Measurements from ENCODE around the gene TMEM220. TPM values are rescaled to one million over a fixed set of nuclear protein-coding genes. Genes with fewer than 3 reads are reported as not detected.

The TMEM220 gene
- total and polyA plus RNA-seq, 4 donors, result 2.8 to 13.8 (median 7.1) TPM

DNA sequence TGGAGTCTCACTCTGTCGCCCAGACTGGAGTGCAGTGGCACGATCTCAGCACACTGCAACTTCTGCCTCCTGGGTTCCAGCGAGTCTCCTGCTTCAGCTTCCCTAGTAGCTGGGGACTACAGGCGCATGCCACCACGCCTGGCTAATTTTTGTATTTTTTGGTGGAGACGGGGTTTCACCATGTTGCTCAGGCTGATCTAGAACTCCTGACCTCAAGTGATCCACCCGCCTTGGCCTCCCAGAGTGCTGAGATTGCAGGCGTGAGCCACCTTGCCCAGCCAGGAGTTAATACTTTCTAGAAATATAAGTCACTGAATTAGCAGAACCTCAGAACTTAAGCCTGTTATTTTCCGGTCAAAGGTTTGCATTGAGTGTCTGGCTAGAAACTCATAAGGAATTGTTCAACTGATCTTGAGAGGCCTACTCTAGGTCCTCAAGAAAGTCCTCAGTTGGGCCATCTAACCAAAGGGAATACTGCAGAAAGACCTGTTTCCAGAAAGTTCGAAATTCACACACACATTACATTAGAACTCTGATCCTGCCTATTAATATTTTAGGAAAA is 1.4 kb downstream of the TMEM220 start:
- WGBS, 2 donors, result 94% methylated on average over 10 of the region's 10 CpGs
- Histone ChIP-seq H3K4me3 (no peak overlapping the region), H3K36me3 (ENCODE audit: control insufficient read depth in 4 of 4, insufficient read depth in 4 of 4, low read length in 4 of 4) (peaks cover 2 to 15% (median 4%) of the 10 kb centered on the region in 4 donors), H3K27ac (ENCODE audit: low read depth in 1 of 2, low read length in 1 of 2) (no peak overlapping the region), H3K4me1 (ENCODE audit: control insufficient read depth in 5 of 5, insufficient read depth in 5 of 5, low read length in 5 of 5) (peaks cover 0 to 9% (median 0%) of the 10 kb centered on the region in 5 donors), H3K27me3 (ENCODE audit: control insufficient read depth in 3 of 3, insufficient read depth in 3 of 3, low read length in 2 of 3) (no peaks in the 10 kb centered on the region), H3K9me3 (ENCODE audit: control insufficient read depth in 4 of 4, insufficient read depth in 3 of 4, low read length in 3 of 4) (no peaks in the 10 kb centered on the region), H3K9ac (ENCODE audit: insufficient read depth in 1 of 2, low read length in 2 of 2) (no peak overlapping the region)
- no peak for ATAC-seq (ENCODE audit: insufficient read depth, low FRiP score)
- TF ChIP-seq, protein P1, sequence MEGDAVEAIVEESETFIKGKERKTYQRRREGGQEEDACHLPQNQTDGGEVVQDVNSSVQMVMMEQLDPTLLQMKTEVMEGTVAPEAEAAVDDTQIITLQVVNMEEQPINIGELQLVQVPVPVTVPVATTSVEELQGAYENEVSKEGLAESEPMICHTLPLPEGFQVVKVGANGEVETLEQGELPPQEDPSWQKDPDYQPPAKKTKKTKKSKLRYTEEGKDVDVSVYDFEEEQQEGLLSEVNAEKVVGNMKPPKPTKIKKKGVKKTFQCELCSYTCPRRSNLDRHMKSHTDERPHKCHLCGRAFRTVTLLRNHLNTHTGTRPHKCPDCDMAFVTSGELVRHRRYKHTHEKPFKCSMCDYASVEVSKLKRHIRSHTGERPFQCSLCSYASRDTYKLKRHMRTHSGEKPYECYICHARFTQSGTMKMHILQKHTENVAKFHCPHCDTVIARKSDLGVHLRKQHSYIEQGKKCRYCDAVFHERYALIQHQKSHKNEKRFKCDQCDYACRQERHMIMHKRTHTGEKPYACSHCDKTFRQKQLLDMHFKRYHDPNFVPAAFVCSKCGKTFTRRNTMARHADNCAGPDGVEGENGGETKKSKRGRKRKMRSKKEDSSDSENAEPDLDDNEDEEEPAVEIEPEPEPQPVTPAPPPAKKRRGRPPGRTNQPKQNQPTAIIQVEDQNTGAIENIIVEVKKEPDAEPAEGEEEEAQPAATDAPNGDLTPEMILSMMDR (IDR thresholded peaks at IDR 0.05; ENCODE audit: control extremely low read depth, extremely low read depth), result no peak
- no peak for DNase-seq

DNA sequence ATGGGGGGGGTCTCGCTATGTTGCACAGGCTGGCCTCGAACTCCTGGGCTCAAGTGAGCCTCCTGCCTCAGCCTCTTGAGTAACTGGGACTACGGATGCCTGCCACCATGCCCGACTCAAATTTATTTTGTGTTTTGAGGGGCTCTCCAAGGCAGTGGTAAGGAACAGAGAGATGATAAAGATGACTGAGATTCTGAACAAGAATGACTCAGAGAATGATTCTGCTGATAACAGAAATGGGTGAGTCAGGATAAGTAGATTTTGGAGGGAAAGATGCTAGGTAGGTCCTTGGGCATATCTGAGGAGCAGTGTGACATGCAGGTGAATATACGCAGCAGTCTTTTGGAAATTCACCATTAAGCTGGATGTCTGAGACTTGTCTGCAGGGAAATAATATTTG is 2.6 kb downstream of the TMEM220 start:
- 82 to 89% methylated on average over 5 of the region's 5 CpGs for WGBS, 2 donors
- no peak overlapping the region for H3K4me3 ChIP-seq
- DNase-seq (no peak), ATAC-seq (ENCODE audit: insufficient read depth, low FRiP score) (no peak)
- H3K27me3 ChIP-seq (ENCODE audit: control insufficient read depth in 3 of 3, insufficient read depth in 3 of 3, low read length in 2 of 3), result no peaks in the 10 kb centered on the region
- peaks cover 0 to 9% (median 0%) of the 10 kb centered on the region in 5 donors for H3K4me1 ChIP-seq (ENCODE audit: control insufficient read depth in 5 of 5, insufficient read depth in 5 of 5, low read length in 5 of 5)
- TF ChIP-seq, protein P1 (IDR thresholded peaks at IDR 0.05; ENCODE audit: control extremely low read depth, extremely low read depth), result no peak
- H3K9me3 ChIP-seq (ENCODE audit: control insufficient read depth in 4 of 4, insufficient read depth in 3 of 4, low read length in 3 of 4), result no peaks in the 10 kb centered on the region
- H3K36me3 ChIP-seq (ENCODE audit: control insufficient read depth in 4 of 4, insufficient read depth in 4 of 4, low read length in 4 of 4), result peaks cover 2 to 22% (median 6%) of the 10 kb centered on the region in 4 donors
- no peak overlapping the region for H3K27ac ChIP-seq (ENCODE audit: low read depth in 1 of 2, low read length in 1 of 2)
- no peak overlapping the region for H3K9ac ChIP-seq (ENCODE audit: insufficient read depth in 1 of 2, low read length in 2 of 2)

DNA sequence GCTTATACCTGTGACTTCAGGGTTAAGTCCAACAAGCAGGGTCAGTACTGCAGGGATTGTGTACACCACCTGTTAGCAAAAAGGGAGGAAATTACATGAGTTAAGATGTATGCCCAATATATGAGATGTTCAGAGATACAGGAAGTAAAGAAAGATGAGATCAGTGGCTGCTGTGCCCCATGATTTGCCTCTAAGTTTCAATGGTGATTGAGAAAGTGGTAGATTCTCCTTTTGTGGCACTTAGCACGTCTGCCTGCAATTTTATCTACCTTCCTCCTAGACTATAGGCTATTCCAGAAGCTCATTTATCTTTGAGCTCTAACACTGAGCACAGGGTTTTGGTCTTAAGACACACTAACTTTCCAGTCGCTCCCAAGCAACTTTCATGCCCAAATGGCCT is 3.6 kb downstream of the TMEM220 start:
- TF ChIP-seq, protein P1 (IDR thresholded peaks at IDR 0.05; ENCODE audit: control extremely low read depth, extremely low read depth), result no peak
- Histone ChIP-seq H3K9ac (ENCODE audit: insufficient read depth in 1 of 2, low read length in 2 of 2) (no peak overlapping the region), H3K27me3 (ENCODE audit: control insufficient read depth in 3 of 3, insufficient read depth in 3 of 3, low read length in 2 of 3) (no peaks in the 10 kb centered on the region), H3K27ac (ENCODE audit: low read depth in 1 of 2, low read length in 1 of 2) (no peak overlapping the region), H3K4me3 (no peak overlapping the region), H3K9me3 (ENCODE audit: control insufficient read depth in 4 of 4, insufficient read depth in 3 of 4, low read length in 3 of 4) (no peaks in the 10 kb centered on the region), H3K4me1 (ENCODE audit: control insufficient read depth in 5 of 5, insufficient read depth in 5 of 5, low read length in 5 of 5) (peaks cover 0 to 9% (median 0%) of the 10 kb centered on the region in 5 donors), H3K36me3 (ENCODE audit: control insufficient read depth in 4 of 4, insufficient read depth in 4 of 4, low read length in 4 of 4) (peaks cover 2 to 22% (median 6%) of the 10 kb centered on the region in 4 donors)
- no peak for DNase-seq
- 60 to 62% methylated on average over 2 of the region's 2 CpGs for WGBS, 2 donors
- ATAC-seq (ENCODE audit: insufficient read depth, low FRiP score), result no peak

DNA sequence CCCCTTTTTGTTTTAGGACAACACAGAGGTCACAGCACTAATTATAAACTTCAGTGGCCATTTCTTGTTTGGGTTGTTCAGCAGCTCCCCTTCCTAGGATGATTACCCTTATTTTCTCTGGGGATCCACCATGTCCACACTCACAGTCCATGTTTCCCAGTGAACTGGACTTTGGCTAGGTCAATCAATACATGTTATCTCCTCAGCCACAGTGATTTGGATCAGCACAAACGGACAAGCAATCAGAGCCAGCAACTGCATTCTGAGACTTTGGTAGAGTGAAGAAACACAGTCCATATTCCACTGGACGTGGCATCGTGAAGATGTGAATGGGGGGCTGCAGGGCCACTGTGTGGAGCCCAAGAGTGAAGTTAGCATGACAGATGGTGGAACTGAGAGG is 4.6 kb downstream of the TMEM220 start:
- H3K36me3 ChIP-seq (ENCODE audit: control insufficient read depth in 4 of 4, insufficient read depth in 4 of 4, low read length in 4 of 4), result peaks cover 2 to 22% (median 9%) of the 10 kb centered on the region in 4 donors
- 92 to 97% methylated on average over 3 of the region's 3 CpGs for WGBS, 2 donors
- TF ChIP-seq, protein P1 (IDR thresholded peaks at IDR 0.05; ENCODE audit: control extremely low read depth, extremely low read depth), result no peak
- H3K27ac ChIP-seq (ENCODE audit: low read depth in 1 of 2, low read length in 1 of 2), result no peak overlapping the region
- H3K4me1 ChIP-seq (ENCODE audit: control insufficient read depth in 5 of 5, insufficient read depth in 5 of 5, low read length in 5 of 5), result peaks cover 0 to 5% (median 0%) of the 10 kb centered on the region in 5 donors
- H3K27me3 ChIP-seq (ENCODE audit: control insufficient read depth in 3 of 3, insufficient read depth in 3 of 3, low read length in 2 of 3), result no peaks in the 10 kb centered on the region
- no peak for DNase-seq
- H3K9ac ChIP-seq (ENCODE audit: insufficient read depth in 1 of 2, low read length in 2 of 2), result no peak overlapping the region
- no peak overlapping the region for H3K4me3 ChIP-seq
- H3K9me3 ChIP-seq (ENCODE audit: control insufficient read depth in 4 of 4, insufficient read depth in 3 of 4, low read length in 3 of 4), result no peaks in the 10 kb centered on the region
- no peak for ATAC-seq (ENCODE audit: insufficient read depth, low FRiP score)
